ENCODE data around the gene GAB2.

DNA sequence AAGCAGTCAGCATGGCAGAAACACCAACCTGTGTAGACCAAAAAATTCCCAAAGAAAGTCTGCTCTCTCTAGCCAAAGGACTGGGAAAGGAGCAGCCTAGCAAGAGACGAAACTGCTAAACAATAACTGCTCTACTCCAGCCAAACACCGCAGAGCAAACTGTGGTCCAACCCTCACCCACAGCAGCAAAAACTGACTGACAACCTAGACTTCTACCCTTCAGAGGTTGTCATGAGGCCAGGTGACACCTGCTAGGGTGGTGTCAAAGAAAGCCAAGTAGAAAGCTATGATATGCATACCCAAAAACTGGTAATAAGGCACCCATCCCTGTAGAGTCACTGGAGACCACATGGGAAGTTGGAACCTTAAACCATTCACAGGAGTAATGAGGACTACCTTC lies 11.8 kb downstream of the GAB2 start:
- TF ChIP-seq HOXA7 (CRISPR knock-in tag; IDR thresholded peaks at IDR 0.05) (no peak), SMYD3 (CRISPR knock-in tag; IDR thresholded peaks at IDR 0.05) (no peak), ASH2L (IDR thresholded peaks at IDR 0.05; ENCODE audit: insufficient read length, low read depth, low read length) (no peak), ZNF143 (CRISPR knock-in tag; IDR thresholded peaks at IDR 0.05) (no peak), KDM1A (CRISPR knock-in tag; IDR thresholded peaks at IDR 0.05) (no peak)
- TF ChIP-seq, protein P1, sequence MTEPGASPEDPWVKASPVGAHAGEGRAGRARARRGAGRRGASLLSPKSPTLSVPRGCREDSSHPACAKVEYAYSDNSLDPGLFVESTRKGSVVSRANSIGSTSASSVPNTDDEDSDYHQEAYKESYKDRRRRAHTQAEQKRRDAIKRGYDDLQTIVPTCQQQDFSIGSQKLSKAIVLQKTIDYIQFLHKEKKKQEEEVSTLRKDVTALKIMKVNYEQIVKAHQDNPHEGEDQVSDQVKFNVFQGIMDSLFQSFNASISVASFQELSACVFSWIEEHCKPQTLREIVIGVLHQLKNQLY (CRISPR knock-in tag; IDR thresholded peaks at IDR 0.05): no peak
- TF ChIP-seq, protein P2, sequence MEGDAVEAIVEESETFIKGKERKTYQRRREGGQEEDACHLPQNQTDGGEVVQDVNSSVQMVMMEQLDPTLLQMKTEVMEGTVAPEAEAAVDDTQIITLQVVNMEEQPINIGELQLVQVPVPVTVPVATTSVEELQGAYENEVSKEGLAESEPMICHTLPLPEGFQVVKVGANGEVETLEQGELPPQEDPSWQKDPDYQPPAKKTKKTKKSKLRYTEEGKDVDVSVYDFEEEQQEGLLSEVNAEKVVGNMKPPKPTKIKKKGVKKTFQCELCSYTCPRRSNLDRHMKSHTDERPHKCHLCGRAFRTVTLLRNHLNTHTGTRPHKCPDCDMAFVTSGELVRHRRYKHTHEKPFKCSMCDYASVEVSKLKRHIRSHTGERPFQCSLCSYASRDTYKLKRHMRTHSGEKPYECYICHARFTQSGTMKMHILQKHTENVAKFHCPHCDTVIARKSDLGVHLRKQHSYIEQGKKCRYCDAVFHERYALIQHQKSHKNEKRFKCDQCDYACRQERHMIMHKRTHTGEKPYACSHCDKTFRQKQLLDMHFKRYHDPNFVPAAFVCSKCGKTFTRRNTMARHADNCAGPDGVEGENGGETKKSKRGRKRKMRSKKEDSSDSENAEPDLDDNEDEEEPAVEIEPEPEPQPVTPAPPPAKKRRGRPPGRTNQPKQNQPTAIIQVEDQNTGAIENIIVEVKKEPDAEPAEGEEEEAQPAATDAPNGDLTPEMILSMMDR (CRISPR knock-in tag; IDR thresholded peaks at IDR 0.05): no peak
- TF ChIP-seq, protein P3, sequence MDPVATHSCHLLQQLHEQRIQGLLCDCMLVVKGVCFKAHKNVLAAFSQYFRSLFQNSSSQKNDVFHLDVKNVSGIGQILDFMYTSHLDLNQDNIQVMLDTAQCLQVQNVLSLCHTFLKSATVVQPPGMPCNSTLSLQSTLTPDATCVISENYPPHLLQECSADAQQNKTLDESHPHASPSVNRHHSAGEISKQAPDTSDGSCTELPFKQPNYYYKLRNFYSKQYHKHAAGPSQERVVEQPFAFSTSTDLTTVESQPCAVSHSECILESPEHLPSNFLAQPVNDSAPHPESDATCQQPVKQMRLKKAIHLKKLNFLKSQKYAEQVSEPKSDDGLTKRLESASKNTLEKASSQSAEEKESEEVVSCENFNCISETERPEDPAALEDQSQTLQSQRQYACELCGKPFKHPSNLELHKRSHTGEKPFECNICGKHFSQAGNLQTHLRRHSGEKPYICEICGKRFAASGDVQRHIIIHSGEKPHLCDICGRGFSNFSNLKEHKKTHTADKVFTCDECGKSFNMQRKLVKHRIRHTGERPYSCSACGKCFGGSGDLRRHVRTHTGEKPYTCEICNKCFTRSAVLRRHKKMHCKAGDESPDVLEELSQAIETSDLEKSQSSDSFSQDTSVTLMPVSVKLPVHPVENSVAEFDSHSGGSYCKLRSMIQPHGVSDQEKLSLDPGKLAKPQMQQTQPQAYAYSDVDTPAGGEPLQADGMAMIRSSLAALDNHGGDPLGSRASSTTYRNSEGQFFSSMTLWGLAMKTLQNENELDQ (CRISPR knock-in tag; IDR thresholded peaks at IDR 0.05; ENCODE audit: borderline replicate concordance): no peak
